ENCODE data around the gene USP6. TPM values are rescaled to one million over a fixed set of nuclear protein-coding genes. Genes with fewer than 3 reads are reported as not detected.

The USP6 gene
- total RNA-seq, 2 donors from 2014 or later = 0.13 TPM

DNA sequence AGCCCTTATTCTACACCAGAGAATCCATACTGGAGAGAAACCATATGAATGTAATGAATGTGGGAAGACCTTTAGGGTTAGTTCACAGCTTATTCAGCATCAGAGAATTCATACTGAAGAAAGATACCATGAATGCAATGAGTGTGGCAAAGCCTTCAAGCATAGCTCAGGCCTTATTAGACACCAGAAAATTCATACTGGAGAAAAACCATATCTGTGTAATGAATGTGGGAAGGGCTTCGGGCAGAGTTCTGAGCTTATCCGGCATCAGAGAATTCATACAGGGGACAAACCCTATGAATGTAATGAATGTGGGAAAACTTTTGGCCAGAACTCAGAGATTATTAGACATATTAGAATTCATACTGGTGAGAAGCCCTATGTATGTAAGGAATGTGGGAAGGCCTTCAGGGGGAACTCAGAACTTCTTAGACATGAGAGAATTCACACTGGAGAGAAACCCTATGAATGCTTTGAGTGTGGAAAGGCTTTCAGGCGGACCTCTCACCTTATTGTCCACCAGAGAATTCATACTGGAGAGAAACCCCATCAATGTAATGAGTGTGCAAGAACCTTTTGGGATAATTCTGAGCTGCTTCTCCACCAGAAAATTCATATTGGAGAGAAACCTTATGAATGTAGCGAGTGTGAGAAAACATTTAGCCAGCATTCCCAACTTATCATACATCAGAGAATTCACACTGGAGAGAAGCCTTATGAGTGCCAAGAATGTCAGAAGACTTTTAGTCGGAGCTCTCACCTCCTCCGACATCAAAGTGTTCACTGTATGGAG, 23.4 kb upstream of the USP6 start:
- H3K9me3 ChIP-seq (ENCODE audit: control insufficient read depth, low read length) = peaks cover 85% of the 10 kb centered on the region
- no peak overlapping the region for H3K27ac ChIP-seq (ENCODE audit: low read depth, low read length)
- no peaks in the 10 kb centered on the region for H3K4me1 ChIP-seq (ENCODE audit: control insufficient read depth, insufficient read depth, low read length)
- TF ChIP-seq, protein P1, sequence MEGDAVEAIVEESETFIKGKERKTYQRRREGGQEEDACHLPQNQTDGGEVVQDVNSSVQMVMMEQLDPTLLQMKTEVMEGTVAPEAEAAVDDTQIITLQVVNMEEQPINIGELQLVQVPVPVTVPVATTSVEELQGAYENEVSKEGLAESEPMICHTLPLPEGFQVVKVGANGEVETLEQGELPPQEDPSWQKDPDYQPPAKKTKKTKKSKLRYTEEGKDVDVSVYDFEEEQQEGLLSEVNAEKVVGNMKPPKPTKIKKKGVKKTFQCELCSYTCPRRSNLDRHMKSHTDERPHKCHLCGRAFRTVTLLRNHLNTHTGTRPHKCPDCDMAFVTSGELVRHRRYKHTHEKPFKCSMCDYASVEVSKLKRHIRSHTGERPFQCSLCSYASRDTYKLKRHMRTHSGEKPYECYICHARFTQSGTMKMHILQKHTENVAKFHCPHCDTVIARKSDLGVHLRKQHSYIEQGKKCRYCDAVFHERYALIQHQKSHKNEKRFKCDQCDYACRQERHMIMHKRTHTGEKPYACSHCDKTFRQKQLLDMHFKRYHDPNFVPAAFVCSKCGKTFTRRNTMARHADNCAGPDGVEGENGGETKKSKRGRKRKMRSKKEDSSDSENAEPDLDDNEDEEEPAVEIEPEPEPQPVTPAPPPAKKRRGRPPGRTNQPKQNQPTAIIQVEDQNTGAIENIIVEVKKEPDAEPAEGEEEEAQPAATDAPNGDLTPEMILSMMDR (conservative IDR thresholded peaks at IDR 0.05) = no peak
- H3K27me3 Mint-ChIP-seq (ENCODE audit: insufficient read depth) = peaks cover 38% of the 10 kb centered on the region
- H3K4me3 ChIP-seq (ENCODE audit: low read length) = no peak overlapping the region
- H3K36me3 Mint-ChIP-seq (ENCODE audit: low read depth) = peaks cover 69% of the 10 kb centered on the region
- peaks cover 94% of the 10 kb centered on the region for H3K9me3 Mint-ChIP-seq
- H3K9ac ChIP-seq (ENCODE audit: extremely low read depth, low read length, poor library complexity, severe bottlenecking) = no peak overlapping the region
- H3K27me3 ChIP-seq (ENCODE audit: control insufficient read depth, insufficient read depth, low read length, poor library complexity, severe bottlenecking) = peaks cover 11% of the 10 kb centered on the region
- H3K4me1 Mint-ChIP-seq = no peaks in the 10 kb centered on the region
- no peaks in the 10 kb centered on the region for H3K36me3 ChIP-seq (ENCODE audit: control insufficient read depth, insufficient read depth, low read length)
- no peak for DNase-seq
- 95 to 100% methylated on average over 3 to 6 of the region's 6 CpGs for WGBS, 2 experiments (ENCODE audit: insufficient coverage in 1 of 2, insufficient read length in 1 of 2)
- H3K4me3 Mint-ChIP-seq = no peak overlapping the region
- H3K27ac Mint-ChIP-seq = no peak overlapping the region

DNA sequence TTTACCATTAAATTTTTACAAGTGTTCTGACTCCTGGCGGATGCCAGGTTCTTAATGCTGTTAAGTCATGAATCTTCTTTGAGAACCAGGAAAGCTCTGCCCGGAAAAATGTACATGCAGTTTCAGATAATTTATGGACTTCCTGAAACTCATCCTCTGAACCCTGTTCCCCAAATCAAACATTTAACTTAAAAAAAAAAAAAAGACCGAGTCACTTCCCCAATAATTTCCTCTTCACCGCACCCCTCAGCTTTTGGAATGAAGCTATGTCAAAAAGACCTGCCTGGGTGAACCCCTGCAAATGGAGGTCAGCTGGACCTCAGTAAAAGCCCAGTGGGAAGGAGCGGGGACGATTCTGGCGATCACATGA, 19.1 kb upstream of the USP6 start:
- peak overlapping the region; percentile 67 for H3K4me3 Mint-ChIP-seq

DNA sequence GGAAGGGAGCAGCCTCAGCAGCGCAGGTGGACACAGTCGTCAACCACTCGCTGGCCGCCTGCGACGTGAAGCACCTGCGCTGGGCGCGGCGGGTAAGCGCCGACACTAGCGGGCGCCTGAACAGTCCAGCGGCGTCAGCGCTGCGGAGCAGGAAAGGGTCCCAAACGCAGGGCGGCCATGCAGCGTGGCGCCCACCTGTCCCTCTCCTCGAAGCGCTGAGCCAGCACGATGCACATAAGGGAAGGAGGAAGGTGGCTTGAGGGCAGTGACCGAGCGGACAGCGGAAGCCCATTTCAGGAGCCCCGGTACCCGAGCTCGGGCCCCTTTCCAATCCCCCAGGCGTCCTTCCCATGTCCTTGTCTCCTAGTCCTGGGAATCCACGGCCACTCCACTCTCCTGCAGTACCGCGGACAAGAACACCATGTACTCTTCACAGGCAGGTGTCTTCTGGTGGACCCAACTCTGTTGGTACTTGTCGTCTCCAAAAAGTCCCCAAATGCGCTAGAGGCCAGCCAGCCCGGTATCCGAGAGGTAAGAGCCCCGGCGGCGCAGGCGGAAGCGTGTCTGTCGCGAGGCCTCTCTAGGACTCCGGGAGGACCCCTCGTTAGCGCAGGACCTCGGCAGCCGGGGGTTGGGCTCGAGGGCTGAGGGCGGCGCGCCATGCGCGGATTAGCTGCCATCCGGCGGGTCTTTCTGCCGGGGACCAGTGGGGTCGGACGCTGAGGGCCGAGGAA, 18.6 kb upstream of the USP6 start:
- Mint-ChIP-seq H3K36me3 (ENCODE audit: low read depth) (peaks cover 26% of the 10 kb centered on the region), H3K4me3 (peak overlapping the region; percentile 67), H3K9me3 (peaks cover 80% of the 10 kb centered on the region), H3K27ac (peak overlapping the region; percentile 77), H3K4me1 (no peaks in the 10 kb centered on the region), H3K27me3 (ENCODE audit: insufficient read depth) (peaks cover 67% of the 10 kb centered on the region)
- TF ChIP-seq, protein P1 (conservative IDR thresholded peaks at IDR 0.05) = no peak
- Histone ChIP-seq H3K4me1 (ENCODE audit: control insufficient read depth, insufficient read depth, low read length) (no peaks in the 10 kb centered on the region), H3K4me3 (ENCODE audit: low read length) (peak overlapping the region; percentile 80), H3K36me3 (ENCODE audit: control insufficient read depth, insufficient read depth, low read length) (no peaks in the 10 kb centered on the region), H3K9ac (ENCODE audit: extremely low read depth, low read length, poor library complexity, severe bottlenecking) (no peak overlapping the region), H3K9me3 (ENCODE audit: control insufficient read depth, low read length) (peaks cover 50% of the 10 kb centered on the region), H3K27ac (ENCODE audit: low read depth, low read length) (no peak overlapping the region), H3K27me3 (ENCODE audit: control insufficient read depth, insufficient read depth, low read length, poor library complexity, severe bottlenecking) (peaks cover 13% of the 10 kb centered on the region)
- 18 to 39% methylated on average over 16 to 63 of the region's 63 CpGs for WGBS, 2 experiments (ENCODE audit: insufficient coverage in 1 of 2, insufficient read length in 1 of 2)
- DNase-seq = peak; percentile 98

More for the DNA sequence above, 19.1 kb upstream of the USP6 start:
- Mint-ChIP-seq H3K27me3 (ENCODE audit: insufficient read depth) (peaks cover 66% of the 10 kb centered on the region), H3K9me3 (peaks cover 85% of the 10 kb centered on the region), H3K27ac (no peak overlapping the region), H3K36me3 (ENCODE audit: low read depth) (peaks cover 32% of the 10 kb centered on the region), H3K4me1 (no peaks in the 10 kb centered on the region)
- H3K36me3 ChIP-seq (ENCODE audit: control insufficient read depth, insufficient read depth, low read length) = no peaks in the 10 kb centered on the region
- peaks cover 55% of the 10 kb centered on the region for H3K9me3 ChIP-seq (ENCODE audit: control insufficient read depth, low read length)
- peaks cover 13% of the 10 kb centered on the region for H3K27me3 ChIP-seq (ENCODE audit: control insufficient read depth, insufficient read depth, low read length, poor library complexity, severe bottlenecking)
- WGBS, 2 experiments (ENCODE audit: insufficient coverage in 1 of 2, insufficient read length in 1 of 2) = 64 to 79% methylated on average over 5 to 7 of the region's 7 CpGs
- H3K27ac ChIP-seq (ENCODE audit: low read depth, low read length) = no peak overlapping the region
- peak overlapping the region; percentile 80 for H3K4me3 ChIP-seq (ENCODE audit: low read length)
- TF ChIP-seq, protein P1 (conservative IDR thresholded peaks at IDR 0.05) = no peak
- H3K4me1 ChIP-seq (ENCODE audit: control insufficient read depth, insufficient read depth, low read length) = no peaks in the 10 kb centered on the region
- H3K9ac ChIP-seq (ENCODE audit: extremely low read depth, low read length, poor library complexity, severe bottlenecking) = no peak overlapping the region
- DNase-seq = no peak
